Astrocyte (in vitro differentiated cells and primary cell): Measurements from ENCODE around the gene SCUBE1. TPM values are rescaled to one million over a fixed set of nuclear protein-coding genes. Genes with fewer than 3 reads are reported as not detected.

Source experiments
- DNase-seq: peaks from one replicate; pipeline ENCODE4 v3.0.0-alpha.2; 2010; ENCODE audit warnings: low read depth
- FAIRE-seq: peaks from 2 replicates; lab custom pipeline; 2011; peaks lifted over from hg19 to GRCh38; lab: Jason Lieb, UNC
- H2AFZ ChIP-seq: 2 replicates; pipeline ENCODE4 v1.6.0; 2012; ENCODE audit warnings: low read depth, low read length, inconsistent platforms
- H3K27ac ChIP-seq: 2 replicates; pipeline ENCODE4 v1.5.1; 2011; ENCODE audit warnings: low read depth, low read length, inconsistent platforms
- H3K27me3 ChIP-seq: 2 replicates; pipeline ENCODE4 v1.6.0; 2011; ENCODE audit warnings: low read length, inconsistent platforms; ENCODE audit not compliant: insufficient read depth
- H3K36me3 ChIP-seq: 2 replicates; pipeline ENCODE4 v1.5.1; 2011; ENCODE audit warnings: low read length, inconsistent platforms; ENCODE audit not compliant: insufficient read depth
- H3K4me1 ChIP-seq: 2 replicates; pipeline ENCODE4 v1.5.1; 2011; ENCODE audit warnings: low read length, inconsistent platforms; ENCODE audit not compliant: insufficient read depth
- H3K4me2 ChIP-seq: 2 replicates; pipeline ENCODE4 v1.6.0; 2012; ENCODE audit warnings: low read length, inconsistent platforms
- H3K4me3 ChIP-seq: 2 replicates; pipeline ENCODE4 v1.5.1; 2011; ENCODE audit warnings: low read depth, mild to moderate bottlenecking, low read length, inconsistent platforms; ENCODE audit not compliant: insufficient read depth
- H3K79me2 ChIP-seq: 2 replicates; pipeline ENCODE4 v1.6.0; 2012; ENCODE audit warnings: mild to moderate bottlenecking, low read length, inconsistent platforms; ENCODE audit not compliant: insufficient read depth
- H3K9ac ChIP-seq: 2 replicates; pipeline ENCODE4 v1.6.0; 2012; ENCODE audit warnings: mild to moderate bottlenecking, low read length, inconsistent platforms
- H3K9me3 ChIP-seq: 2 replicates; pipeline ENCODE4 v1.5.1; 2012; ENCODE audit warnings: low read depth, mild to moderate bottlenecking, low read length, inconsistent platforms; ENCODE audit not compliant: insufficient read depth
- H4K20me1 ChIP-seq: 2 replicates; pipeline ENCODE4 v1.6.0; 2012; ENCODE audit warnings: low read length, inconsistent platforms; ENCODE audit not compliant: insufficient read depth
- H3K27ac Mint-ChIP-seq: one replicate; pipeline ENCODE4 v1.8.0; 2021; ENCODE audit warnings: mild to moderate bottlenecking, mixed read lengths; ENCODE audit not compliant: unreplicated experiment
- H3K27me3 Mint-ChIP-seq: one replicate; pipeline ENCODE4 v1.8.0; 2021; ENCODE audit warnings: low read depth, mixed read lengths; ENCODE audit not compliant: unreplicated experiment
- H3K36me3 Mint-ChIP-seq: one replicate; pipeline ENCODE4 v1.8.0; 2021; ENCODE audit warnings: low read depth, mixed read lengths; ENCODE audit not compliant: unreplicated experiment
- H3K4me1 Mint-ChIP-seq: one replicate; pipeline ENCODE4 v1.8.0; 2021; ENCODE audit warnings: low read depth, mixed read lengths; ENCODE audit not compliant: unreplicated experiment
- H3K4me3 Mint-ChIP-seq: one replicate; pipeline ENCODE4 v1.8.0; 2021; ENCODE audit warnings: mild to moderate bottlenecking, moderate library complexity, mixed read lengths; ENCODE audit not compliant: unreplicated experiment
- H3K9me3 Mint-ChIP-seq: one replicate; pipeline ENCODE4 v1.8.0; 2021; ENCODE audit warnings: mild to moderate bottlenecking, mixed read lengths; ENCODE audit not compliant: unreplicated experiment
- EZH2 ChIP-seq: IDR thresholded peaks from 2 replicates; pipeline ENCODE4 v1.6.1; 2012; ENCODE audit warnings: mild to moderate bottlenecking, low read length, inconsistent platforms; ENCODE audit not compliant: insufficient read depth
- total RNA-seq: library from RNA; stranded (reverse); gene quantifications from 2 replicates; pipeline ENCODE4 v1.2.1, GENCODE V29; 2021
- TF ChIP-seq, protein P1 (sequence below): IDR thresholded peaks from 2 replicates; pipeline ENCODE4 v1.5.1; 2011; ENCODE audit warnings: low read depth, mild to moderate bottlenecking, inconsistent platforms, low read length, moderate library complexity; ENCODE audit not compliant: insufficient read depth

Gene SCUBE1
- total RNA-seq, 1 donor from 2014 or later = 0.07 TPM

DNA sequence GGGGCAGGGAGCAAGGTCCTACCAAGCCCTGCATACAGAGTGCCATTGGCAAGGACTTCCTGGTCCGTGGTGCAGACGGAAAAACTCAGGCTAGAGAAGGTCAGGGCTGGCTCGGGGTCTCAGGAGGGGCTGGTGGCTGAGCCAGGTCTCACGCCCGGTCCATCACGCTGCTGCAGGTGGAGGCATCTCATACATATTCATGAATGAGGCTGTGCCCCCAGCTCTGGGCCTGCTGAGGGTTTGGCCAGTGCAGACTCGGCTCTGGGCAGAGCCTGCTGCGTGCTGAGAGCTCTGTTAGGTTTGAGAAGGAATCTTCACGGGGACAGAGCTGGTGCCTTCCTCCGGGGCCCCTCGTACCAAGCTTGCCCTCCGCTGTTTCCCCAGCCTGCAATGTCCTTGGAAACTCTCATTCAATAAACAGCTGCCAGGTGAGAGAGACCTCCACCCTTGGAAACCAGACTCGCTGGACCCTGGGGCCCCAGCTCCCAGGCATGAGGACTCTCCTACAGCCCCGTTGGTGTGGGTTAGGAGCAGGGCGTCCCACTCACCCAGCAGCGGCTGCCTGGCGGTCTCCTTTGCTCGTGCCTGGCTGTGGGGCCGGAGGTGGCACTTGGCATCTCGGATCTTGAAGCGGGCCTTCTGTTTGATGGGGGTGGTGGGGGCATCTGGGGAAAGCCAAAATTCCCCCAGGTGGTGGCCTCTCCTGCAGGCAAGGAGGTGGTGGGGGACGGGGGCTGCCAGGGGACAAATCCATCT is 122.4 kb downstream of the SCUBE1 start:
- H3K36me3 ChIP-seq = no peaks in the 10 kb centered on the region
- Mint-ChIP-seq H3K27me3 (peaks cover 34% of the 10 kb centered on the region), H3K9me3 (peaks cover 3% of the 10 kb centered on the region), H3K36me3 (peaks cover 1% of the 10 kb centered on the region), H3K4me3 (no peak overlapping the region), H3K27ac (no peak overlapping the region), H3K4me1 (peaks cover 3% of the 10 kb centered on the region)
- no peak overlapping the region for H3K4me2 ChIP-seq
- H3K4me3 ChIP-seq = no peak overlapping the region
- no peaks in the 10 kb centered on the region for H3K79me2 ChIP-seq
- H3K9ac ChIP-seq = no peak overlapping the region
- FAIRE-seq = no peak
- no peaks in the 10 kb centered on the region for H3K27me3 ChIP-seq
- H3K4me1 ChIP-seq = no peaks in the 10 kb centered on the region
- TF ChIP-seq EZH2 = no peak
- TF ChIP-seq, protein P1, sequence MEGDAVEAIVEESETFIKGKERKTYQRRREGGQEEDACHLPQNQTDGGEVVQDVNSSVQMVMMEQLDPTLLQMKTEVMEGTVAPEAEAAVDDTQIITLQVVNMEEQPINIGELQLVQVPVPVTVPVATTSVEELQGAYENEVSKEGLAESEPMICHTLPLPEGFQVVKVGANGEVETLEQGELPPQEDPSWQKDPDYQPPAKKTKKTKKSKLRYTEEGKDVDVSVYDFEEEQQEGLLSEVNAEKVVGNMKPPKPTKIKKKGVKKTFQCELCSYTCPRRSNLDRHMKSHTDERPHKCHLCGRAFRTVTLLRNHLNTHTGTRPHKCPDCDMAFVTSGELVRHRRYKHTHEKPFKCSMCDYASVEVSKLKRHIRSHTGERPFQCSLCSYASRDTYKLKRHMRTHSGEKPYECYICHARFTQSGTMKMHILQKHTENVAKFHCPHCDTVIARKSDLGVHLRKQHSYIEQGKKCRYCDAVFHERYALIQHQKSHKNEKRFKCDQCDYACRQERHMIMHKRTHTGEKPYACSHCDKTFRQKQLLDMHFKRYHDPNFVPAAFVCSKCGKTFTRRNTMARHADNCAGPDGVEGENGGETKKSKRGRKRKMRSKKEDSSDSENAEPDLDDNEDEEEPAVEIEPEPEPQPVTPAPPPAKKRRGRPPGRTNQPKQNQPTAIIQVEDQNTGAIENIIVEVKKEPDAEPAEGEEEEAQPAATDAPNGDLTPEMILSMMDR = no peak
- no peak overlapping the region for H2AFZ ChIP-seq
- H4K20me1 ChIP-seq = no peaks in the 10 kb centered on the region
- DNase-seq = no peak
- no peaks in the 10 kb centered on the region for H3K9me3 ChIP-seq
- no peak overlapping the region for H3K27ac ChIP-seq

- no peak for FAIRE-seq
- Histone ChIP-seq H3K4me2 (no peak overlapping the region), H3K4me3 (no peak overlapping the region), H3K4me1 (no peaks in the 10 kb centered on the region), H3K27ac (no peak overlapping the region), H4K20me1 (no peaks in the 10 kb centered on the region), H3K9me3 (no peaks in the 10 kb centered on the region), H3K27me3 (no peaks in the 10 kb centered on the region), H2AFZ (no peak overlapping the region), H3K79me2 (no peaks in the 10 kb centered on the region), H3K9ac (no peak overlapping the region), H3K36me3 (no peaks in the 10 kb centered on the region)
- peak overlapping the region; percentile 60 for H3K27ac Mint-ChIP-seq
- peaks cover 27% of the 10 kb centered on the region for H3K27me3 Mint-ChIP-seq
- H3K9me3 Mint-ChIP-seq = peaks cover 3% of the 10 kb centered on the region
- H3K4me1 Mint-ChIP-seq = no peaks in the 10 kb centered on the region
- no peak overlapping the region for H3K4me3 Mint-ChIP-seq
- TF ChIP-seq EZH2 = no peak
- TF ChIP-seq, protein P1 = no peak
- no peaks in the 10 kb centered on the region for H3K36me3 Mint-ChIP-seq
- DNase-seq = no peak
These were observed 124.4 kb downstream of the SCUBE1 start for GRCh38 chr22:43218786-43219185.
